Gastroesophageal sphincter (tissue), 4 donors: ENCODE measurements around the gene MTMR4. TPM values are rescaled to one million over a fixed set of nuclear protein-coding genes. Genes with fewer than 3 reads are reported as not detected.
A peak's percentile ranks its signal among the peaks of the same experiment; 100 is the strongest.

Source experiments
- ATAC-seq: fragments of 150-250 bp; one replicate; pipeline ENCODE4 v1.9.1; 2016; ENCODE audit warnings: mild to moderate bottlenecking, moderate library complexity
- H3K27ac ChIP-seq, 4 donors: fragments of 200-600 bp; sonication (generic) in 3 of 4; 1 replicate in 3 of 4; 2 replicates in 1 of 4; pipeline ENCODE4 v1.5.1; 2016 to 2019
- H3K27me3 ChIP-seq: fragments of 200-600 bp; sonication (generic); one replicate; pipeline ENCODE4 v1.5.1; 2019
- H3K36me3 ChIP-seq, 2 donors: fragments of 200-600 bp; sonication (generic); one replicate each; pipeline ENCODE4 v1.5.1; 2019; ENCODE audit warnings: control low read depth in 1 of 2
- H3K4me1 ChIP-seq, 3 donors: fragments of 200-600 bp; sonication (generic); 1 replicate in 2 of 3; 2 replicates in 1 of 3; pipeline ENCODE4 v1.5.1; 2016 to 2019; ENCODE audit warnings: control low read depth in 2 of 3
- H3K4me3 ChIP-seq, 2 donors: fragments of 200-600 bp; sonication (generic); one replicate each; pipeline ENCODE4 v1.5.1; 2019; ENCODE audit warnings: mild to moderate bottlenecking in 1 of 2, moderate library complexity in 1 of 2
- H3K9me3 ChIP-seq, 3 donors: fragments of 200-600 bp; sonication (generic); one replicate each; pipeline ENCODE4 v1.5.1; 2017 to 2019; ENCODE audit warnings: control low read depth in 2 of 3
- EP300 ChIP-seq: sonication (generic); formaldehyde crosslinking; IDR thresholded peaks from one replicate; pipeline ENCODE4 v1.6.1; 2017; ENCODE audit warnings: antibody characterized with exemption, mild to moderate bottlenecking
- POLR2A ChIP-seq, 2 donors: fragments of 450-650 bp; IDR thresholded peaks; one replicate each; pipeline ENCODE4 v1.6.1; 2017; ENCODE audit warnings: antibody characterized with exemption in 2 of 2, mild to moderate bottlenecking in 2 of 2, moderate library complexity in 1 of 2
- POLR2AphosphoS5 ChIP-seq: sonication (generic); formaldehyde crosslinking; IDR thresholded peaks from one replicate; pipeline ENCODE4 v1.6.1; 2017; ENCODE audit warnings: antibody characterized with exemption
- WGBS, 2 donors: methylation state at CpG; one replicate each; pipeline ENCODE4 v1.1.5; 2018; ENCODE audit warnings: low coverage in 1 of 2; 5-methylcytosine and 5-hydroxymethylcytosine counted together
- total RNA-seq, 4 donors: library from RNA; depleted of rRNA; stranded (reverse); fragments of >200 nt; gene quantifications; one replicate each; pipeline ENCODE4 v1.1.0, GENCODE V29; 2016
- TF ChIP-seq, protein P1 (sequence below), 4 experiments: fragments of 200-600 bp in 2 of 4; fragments of 450-650 bp in 2 of 4; sonication (generic) in 1 of 4; IDR thresholded peaks; one replicate each; pipeline ENCODE4 v1.5.1; 2017 to 2019; ENCODE audit warnings: antibody characterized with exemption in 4 of 4, mild to moderate bottlenecking in 2 of 4, moderate library complexity in 2 of 4

Gene MTMR4
- total RNA-seq, 4 donors from 2014 or later: 31.6 to 36.5 (median 35.3) TPM

DNA sequence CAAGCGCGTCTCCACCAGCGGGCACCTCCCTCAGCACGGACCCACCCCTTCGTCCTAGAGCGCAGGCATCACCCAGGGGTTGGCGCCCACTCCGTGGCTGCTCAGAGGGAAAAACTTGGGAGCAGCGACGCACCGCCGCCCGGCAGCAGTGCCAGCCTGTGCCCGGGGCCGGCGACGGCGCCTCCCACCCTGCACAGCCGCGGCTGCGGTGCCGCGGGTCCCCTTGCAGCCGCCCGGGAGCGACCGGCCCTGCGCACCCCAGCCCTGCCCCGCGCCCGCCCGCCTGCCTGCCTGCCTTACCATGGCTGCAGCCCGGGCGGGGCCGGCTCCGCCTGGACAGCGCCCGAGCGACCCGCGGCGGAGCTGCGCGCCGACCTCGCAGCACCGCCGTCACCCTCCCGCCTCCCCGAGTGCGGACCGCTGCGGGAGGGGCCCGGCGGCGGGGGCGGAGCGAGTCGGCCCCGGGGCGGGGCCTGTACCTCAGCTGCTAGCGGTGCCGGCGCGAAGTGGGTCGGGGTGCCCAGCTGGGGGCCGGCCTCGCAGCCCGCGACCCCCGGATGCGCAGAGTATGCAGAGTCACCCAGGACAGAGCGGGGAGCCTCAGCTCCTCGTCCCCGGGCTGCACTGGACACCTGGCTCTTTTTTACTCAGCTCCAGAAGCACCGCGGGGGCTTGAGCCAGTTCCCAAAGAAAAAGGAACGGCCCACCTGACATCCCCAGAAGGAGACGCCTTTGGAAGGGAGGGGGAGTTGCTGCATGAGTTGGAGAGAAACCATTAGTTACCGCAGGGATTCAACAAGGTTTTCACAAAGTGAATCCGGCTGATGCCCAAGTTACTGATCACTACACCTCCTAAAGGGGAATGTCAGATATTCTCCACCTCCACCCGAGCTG, 17.5 kb upstream of the MTMR4 start:
- Histone ChIP-seq H3K27ac (peak overlapping the region in 3 of 4 donors; percentile 69 to 80 (median 74)), H3K27me3 (no peaks in the 10 kb centered on the region), H3K4me1 (peaks cover 0 to 49% (median 9%) of the 10 kb centered on the region in 3 donors), H3K9me3 (no peaks in the 10 kb centered on the region), H3K4me3 (peak overlapping the region; percentile 49 to 69), H3K36me3 (no peaks in the 10 kb centered on the region)
- no peak for TF ChIP-seq EP300
- TF ChIP-seq POLR2AphosphoS5: no peak
- TF ChIP-seq, protein P1, sequence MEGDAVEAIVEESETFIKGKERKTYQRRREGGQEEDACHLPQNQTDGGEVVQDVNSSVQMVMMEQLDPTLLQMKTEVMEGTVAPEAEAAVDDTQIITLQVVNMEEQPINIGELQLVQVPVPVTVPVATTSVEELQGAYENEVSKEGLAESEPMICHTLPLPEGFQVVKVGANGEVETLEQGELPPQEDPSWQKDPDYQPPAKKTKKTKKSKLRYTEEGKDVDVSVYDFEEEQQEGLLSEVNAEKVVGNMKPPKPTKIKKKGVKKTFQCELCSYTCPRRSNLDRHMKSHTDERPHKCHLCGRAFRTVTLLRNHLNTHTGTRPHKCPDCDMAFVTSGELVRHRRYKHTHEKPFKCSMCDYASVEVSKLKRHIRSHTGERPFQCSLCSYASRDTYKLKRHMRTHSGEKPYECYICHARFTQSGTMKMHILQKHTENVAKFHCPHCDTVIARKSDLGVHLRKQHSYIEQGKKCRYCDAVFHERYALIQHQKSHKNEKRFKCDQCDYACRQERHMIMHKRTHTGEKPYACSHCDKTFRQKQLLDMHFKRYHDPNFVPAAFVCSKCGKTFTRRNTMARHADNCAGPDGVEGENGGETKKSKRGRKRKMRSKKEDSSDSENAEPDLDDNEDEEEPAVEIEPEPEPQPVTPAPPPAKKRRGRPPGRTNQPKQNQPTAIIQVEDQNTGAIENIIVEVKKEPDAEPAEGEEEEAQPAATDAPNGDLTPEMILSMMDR (IDR thresholded peaks at IDR 0.05): no peak
- WGBS, 2 donors: 8% methylated on average over 6 to 7 of the region's 82 CpGs
- peak; percentile 92 for ATAC-seq

DNA sequence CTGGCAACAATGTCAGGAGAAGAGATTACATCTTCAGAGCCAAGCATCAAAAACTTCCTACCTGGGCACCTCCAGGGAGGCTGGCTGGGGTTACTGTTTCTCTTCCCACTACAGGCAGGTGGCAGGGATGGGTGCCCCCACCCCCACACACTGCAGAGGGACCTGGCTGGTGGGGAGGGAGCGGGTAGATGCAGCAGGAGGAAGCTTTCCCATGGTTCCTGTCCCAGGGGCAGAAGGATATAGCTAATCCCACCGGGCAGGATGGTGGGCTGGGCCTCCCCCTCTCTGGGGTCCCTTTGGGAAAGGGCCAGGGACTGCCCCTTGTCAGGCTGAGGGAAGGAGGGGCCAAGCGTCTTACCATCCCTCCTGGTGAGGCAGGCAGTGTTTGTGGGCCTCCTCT, 16.7 kb upstream of the MTMR4 start:
- Histone ChIP-seq H3K36me3 (no peaks in the 10 kb centered on the region), H3K27me3 (no peaks in the 10 kb centered on the region), H3K9me3 (no peaks in the 10 kb centered on the region), H3K4me1 (peaks cover 0 to 49% (median 9%) of the 10 kb centered on the region in 3 donors), H3K27ac (peak overlapping the region in 3 of 4 donors; percentile 69 to 80 (median 74)), H3K4me3 (peak overlapping the region; percentile 49 to 69)
- WGBS, 2 donors: no CpG with 5 or more reads among the region's 3 CpGs
- TF ChIP-seq POLR2A (IDR thresholded peaks at IDR 0.05) (no peak), EP300 (no peak), POLR2AphosphoS5 (no peak)
- TF ChIP-seq, protein P1 (IDR thresholded peaks at IDR 0.05): no peak
- no peak for ATAC-seq

DNA sequence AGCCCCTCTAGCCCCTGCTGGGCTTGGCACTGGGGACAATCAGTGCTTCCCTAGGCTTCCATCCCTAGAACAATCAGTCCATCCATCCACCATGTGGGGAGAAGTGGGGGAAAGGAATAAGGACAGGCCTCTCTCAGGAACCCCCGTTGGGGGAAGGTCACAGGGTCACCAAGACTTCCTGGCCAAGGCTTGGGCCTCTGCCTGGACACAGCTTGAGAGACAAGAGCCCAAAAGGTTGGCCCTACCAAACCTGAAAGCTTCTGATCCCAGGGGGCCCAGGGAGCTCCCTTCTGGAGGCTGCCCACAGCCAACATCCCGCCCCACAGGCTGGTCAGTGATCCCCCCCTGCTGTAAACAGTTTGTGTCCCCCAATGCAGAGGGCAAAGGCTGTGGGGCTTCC, 16.2 kb upstream of the MTMR4 start:
- no peaks in the 10 kb centered on the region for H3K9me3 ChIP-seq
- no peak for TF ChIP-seq POLR2AphosphoS5
- no peak for TF ChIP-seq EP300
- TF ChIP-seq POLR2A (IDR thresholded peaks at IDR 0.05): no peak
- H3K4me3 ChIP-seq: no peak overlapping the region
- no peak for ATAC-seq
- no peaks in the 10 kb centered on the region for H3K27me3 ChIP-seq
- peak overlapping the region in 2 of 4 donors; percentile 74 to 80 for H3K27ac ChIP-seq
- 60% methylated on average over 1 of the region's 2 CpGs; no CpG with 5 or more reads in 1 of the 2 donors for WGBS, 2 donors
- H3K36me3 ChIP-seq: no peaks in the 10 kb centered on the region
- peaks cover 0 to 49% (median 10%) of the 10 kb centered on the region in 3 donors for H3K4me1 ChIP-seq

DNA sequence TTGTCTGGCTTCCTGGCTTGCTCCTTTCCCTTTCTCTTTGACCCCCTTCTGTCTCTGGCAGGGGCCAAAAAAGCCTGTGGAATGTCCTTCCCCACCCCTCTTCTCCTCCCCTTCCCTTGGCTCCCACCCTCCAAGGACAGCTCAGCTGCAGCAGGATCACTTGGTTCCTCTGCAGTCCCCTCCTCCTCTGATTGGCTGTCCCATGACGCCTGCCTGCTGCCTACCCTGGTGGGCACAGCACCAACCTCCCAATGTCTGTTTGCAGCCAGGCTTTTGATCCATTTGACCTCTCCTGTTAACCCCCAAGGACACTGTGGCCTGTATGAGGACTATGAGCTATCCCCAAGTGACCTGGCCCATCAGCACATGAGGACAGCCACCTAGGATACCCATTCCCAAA, 14.8 kb upstream of the MTMR4 start:
- Histone ChIP-seq H3K4me3 (no peak overlapping the region), H3K4me1 (peaks cover 0 to 54% (median 16%) of the 10 kb centered on the region in 3 donors), H3K27ac (no peak overlapping the region), H3K9me3 (no peaks in the 10 kb centered on the region), H3K36me3 (no peaks in the 10 kb centered on the region), H3K27me3 (no peaks in the 10 kb centered on the region)
- WGBS, 2 donors: 17 to 71% methylated on average over 1 of the region's 1 CpG
- TF ChIP-seq EP300: no peak
- no peak for TF ChIP-seq POLR2AphosphoS5
- TF ChIP-seq, protein P1 (IDR thresholded peaks at IDR 0.05): no peak
- no peak for TF ChIP-seq POLR2A (IDR thresholded peaks at IDR 0.05)
- no peak for ATAC-seq

DNA sequence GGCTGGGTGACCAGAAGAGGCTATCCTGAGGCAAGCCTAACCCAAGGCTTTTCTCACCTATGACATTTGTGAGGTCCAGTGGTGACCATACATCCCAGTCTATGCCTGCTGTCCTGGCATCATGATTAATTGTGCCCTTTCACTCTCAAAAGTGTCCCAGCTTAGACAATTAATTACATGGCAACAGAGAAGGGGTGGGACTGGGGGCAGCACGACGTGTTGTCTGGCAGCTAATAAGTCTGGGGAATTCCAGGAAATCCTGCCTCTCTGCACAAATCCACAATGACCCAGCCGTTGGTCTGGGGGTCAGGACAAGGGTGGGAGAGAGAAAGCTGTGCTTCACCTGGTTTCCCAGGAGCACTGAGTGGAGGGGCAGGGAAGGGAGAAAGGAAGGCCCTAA, 14.0 kb upstream of the MTMR4 start:
- no peaks in the 10 kb centered on the region for H3K27me3 ChIP-seq
- peaks cover 0 to 54% (median 16%) of the 10 kb centered on the region in 3 donors for H3K4me1 ChIP-seq
- ATAC-seq: no peak
- peak overlapping the region in 1 of 4 donors; percentile 43 for H3K27ac ChIP-seq
- no peaks in the 10 kb centered on the region for H3K36me3 ChIP-seq
- H3K9me3 ChIP-seq: no peaks in the 10 kb centered on the region
- no peak overlapping the region for H3K4me3 ChIP-seq
- TF ChIP-seq EP300 (no peak), POLR2A (IDR thresholded peaks at IDR 0.05) (no peak), POLR2AphosphoS5 (no peak)
- TF ChIP-seq, protein P1 (IDR thresholded peaks at IDR 0.05): no peak
- no CpG with 5 or more reads among the region's 3 CpGs for WGBS, 2 donors
